ENCODE results near the gene SYNGR1. TPM values are rescaled to one million over a fixed set of nuclear protein-coding genes. Genes with fewer than 3 reads are reported as not detected.
A peak's percentile ranks its signal among the peaks of the same experiment; 100 is the strongest.

The SYNGR1 gene
- total RNA-seq, 1 donor: 14.2 TPM

DNA sequence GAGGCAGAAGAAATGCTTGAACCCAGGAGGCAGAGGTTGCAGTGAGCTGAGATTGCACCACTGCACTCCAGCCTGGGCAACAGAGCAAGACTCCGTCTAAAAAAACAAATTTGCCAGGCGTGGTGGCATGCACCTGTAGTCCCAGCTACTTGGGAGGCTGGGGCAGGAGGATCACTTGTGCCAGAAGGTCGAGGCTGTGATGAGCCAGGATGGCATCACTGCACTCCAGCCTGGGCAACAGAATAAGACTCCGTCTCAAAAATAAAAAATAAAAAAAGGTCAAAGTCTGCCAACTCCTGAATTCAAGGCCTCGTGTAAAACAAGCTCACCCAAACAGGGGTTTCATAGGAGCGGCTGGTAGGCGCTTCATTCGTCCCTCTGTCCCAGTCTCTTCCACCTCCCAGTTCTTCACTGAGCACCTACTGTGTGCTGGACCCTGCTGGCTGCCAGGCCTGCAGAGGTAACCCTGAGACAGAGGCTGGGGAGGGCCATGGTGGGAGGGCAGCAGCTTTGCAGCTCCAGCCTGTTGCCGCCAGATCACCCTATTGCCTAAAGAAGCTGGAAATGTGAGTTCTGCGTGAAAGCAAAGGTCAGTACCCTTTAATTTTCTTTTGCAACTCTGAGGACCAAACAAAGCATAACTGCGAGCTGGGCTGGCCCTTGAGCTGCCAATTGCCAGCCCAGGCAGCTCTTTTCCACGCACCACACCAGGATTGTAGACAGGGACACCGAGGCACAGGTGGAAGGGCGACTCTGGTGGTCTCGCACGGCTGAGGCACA, 45.7 kb upstream of the SYNGR1 start:
- H3K4me3 ChIP-seq (ENCODE audit: low read depth, low read length): no peak overlapping the region
- TF ChIP-seq CTCF (IDR thresholded peaks at IDR 0.05; ENCODE audit: insufficient read depth, low read length): no peak
- DNase-seq (ENCODE audit: low read depth): no peak

GRCh38 chr22:39306456-39307361, 43.1 kb upstream of the SYNGR1 start:
- no peak for DNase-seq (ENCODE audit: low read depth)
- H3K4me3 ChIP-seq (ENCODE audit: low read depth, low read length): no peak overlapping the region
- peak; percentile 8 for TF ChIP-seq CTCF (IDR thresholded peaks at IDR 0.05; ENCODE audit: insufficient read depth, low read length)

DNA sequence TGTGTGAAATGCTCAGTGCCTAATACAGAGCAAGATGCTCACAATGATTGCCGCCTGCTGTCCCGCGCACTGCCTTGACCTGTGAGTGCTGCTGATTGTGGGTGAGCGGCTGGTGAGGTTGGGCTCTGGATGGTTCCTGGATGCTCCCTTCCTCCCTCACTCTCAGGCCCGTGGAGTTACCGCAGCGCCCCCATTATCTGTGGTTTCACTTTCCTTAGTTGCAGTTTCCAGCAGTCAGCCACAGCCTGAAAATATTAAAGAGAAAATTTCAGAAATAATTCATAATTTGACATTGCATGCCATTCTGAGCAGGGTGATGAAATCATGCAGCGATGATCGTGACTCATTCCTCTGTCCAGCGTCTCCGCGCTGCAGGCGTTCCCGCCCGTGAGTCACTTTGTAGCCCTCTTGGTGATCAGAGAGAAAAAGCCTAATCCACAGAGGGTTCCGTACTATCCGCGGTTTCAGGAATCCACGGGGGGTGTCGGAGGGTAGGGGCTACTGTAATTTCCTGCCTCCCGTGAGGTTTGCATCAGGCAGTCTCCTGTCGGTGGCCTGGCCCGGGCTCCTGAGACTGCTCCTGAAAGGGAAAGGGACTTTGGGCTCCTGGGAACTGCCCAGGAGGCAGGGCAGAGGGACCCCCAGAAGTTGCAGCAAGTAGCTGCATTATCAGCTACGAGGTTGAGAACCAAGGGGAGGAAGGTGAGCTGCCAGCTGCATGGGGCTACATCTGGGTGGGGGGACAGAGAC, 41.0 kb upstream of the SYNGR1 start:
- peak overlapping the region; percentile 42 for H3K4me3 ChIP-seq (ENCODE audit: low read depth, low read length)
- TF ChIP-seq CTCF (IDR thresholded peaks at IDR 0.05; ENCODE audit: insufficient read depth, low read length): peak; percentile 24
- peak; percentile 95 for DNase-seq (ENCODE audit: low read depth)

DNA sequence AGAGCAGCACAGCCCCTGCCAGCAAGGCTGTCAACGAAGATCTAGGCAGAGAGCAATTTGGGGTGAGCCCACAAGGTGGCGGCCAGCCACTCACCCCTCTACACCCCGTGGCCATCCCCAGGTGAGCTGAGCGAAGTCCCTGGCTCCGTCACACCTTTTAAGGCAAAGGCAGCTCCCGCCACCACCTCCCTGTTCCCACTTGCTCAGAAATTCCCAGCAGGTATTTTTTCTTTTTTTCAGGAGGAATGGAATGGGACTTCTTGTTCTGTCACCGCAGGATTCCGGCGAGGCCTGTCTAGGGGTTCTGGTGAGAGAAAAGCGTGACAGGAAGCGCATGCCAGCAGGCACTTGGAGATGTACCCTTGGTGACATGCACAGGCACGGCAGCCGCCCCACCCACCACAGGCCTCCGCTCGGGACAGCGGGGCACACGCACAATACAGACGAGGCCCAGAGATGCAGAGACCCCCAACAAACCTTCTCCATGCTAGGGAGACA, 40.4 kb upstream of the SYNGR1 start:
- no peak for DNase-seq (ENCODE audit: low read depth)
- no peak overlapping the region for H3K4me3 ChIP-seq (ENCODE audit: low read depth, low read length)
- peak; percentile 15 for TF ChIP-seq CTCF (IDR thresholded peaks at IDR 0.05; ENCODE audit: insufficient read depth, low read length)

DNA sequence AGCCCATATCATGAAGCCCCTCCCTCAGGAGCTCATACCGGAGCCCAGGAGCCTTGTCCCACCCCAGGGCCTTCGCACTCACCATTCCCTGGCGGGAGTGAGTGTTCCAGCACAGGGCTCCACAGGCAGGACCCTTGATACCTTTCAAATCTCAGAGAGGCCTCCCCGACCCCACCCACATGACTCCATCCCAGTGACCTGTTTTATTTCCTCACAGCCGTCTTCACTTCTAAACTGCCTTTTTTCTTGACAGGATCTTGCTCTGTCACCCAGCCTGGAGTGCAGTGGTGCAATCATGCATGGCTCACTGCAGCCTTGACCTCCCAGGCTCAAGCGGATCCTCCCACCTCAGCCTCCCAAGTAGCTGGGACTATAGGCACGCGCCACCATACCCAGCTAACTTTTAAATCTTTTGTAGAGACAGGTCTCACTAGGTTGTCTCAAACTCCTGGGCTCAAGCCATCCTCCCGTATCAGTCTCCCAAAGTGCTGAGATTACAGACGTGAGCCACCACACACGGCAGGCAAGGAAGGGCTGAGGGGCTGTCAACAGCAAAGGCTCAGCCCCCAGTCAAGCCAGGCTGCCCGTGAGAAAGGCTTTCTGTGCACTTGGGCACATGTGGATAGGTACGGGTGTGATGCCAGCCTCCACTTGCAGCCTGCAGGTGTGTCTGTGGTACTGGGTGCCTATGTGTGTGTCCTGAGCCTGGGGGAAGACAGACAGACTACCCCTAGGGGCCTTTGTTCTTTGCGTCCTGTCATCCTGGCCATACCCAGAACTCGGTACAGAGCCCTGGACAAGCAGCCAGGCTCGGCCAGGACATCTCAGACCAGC, 39.7 kb upstream of the SYNGR1 start:
- DNase-seq (ENCODE audit: low read depth): peak; percentile 33
- TF ChIP-seq CTCF (IDR thresholded peaks at IDR 0.05; ENCODE audit: insufficient read depth, low read length): no peak
- no peak overlapping the region for H3K4me3 ChIP-seq (ENCODE audit: low read depth, low read length)
